ENCODE data around the gene VMAC.

Gene VMAC

GRCh38 chr19:5953030-5953589, 48.4 kb downstream of the VMAC start:
- DNase-seq (ENCODE audit: low spot score) = no peak

GRCh38 chr19:5953680-5954213, 49.1 kb downstream of the VMAC start:
- no peak for DNase-seq (ENCODE audit: low spot score)

- no peak for DNase-seq (ENCODE audit: low spot score)
Observed at GRCh38 chr19:5954293-5954692, 49.6 kb downstream of the VMAC start.

- no peak for DNase-seq (ENCODE audit: low spot score)
Observed at GRCh38 chr19:5955636-5955935, 50.9 kb downstream of the VMAC start.

GRCh38 chr19:5956323-5956722, 51.7 kb downstream of the VMAC start:
- DNase-seq (ENCODE audit: low spot score) = no peak

- no peak for DNase-seq (ENCODE audit: low spot score)
Observed at GRCh38 chr19:5956728-5957127, 52.1 kb downstream of the VMAC start.

GRCh38 chr19:5957170-5957569, 52.5 kb downstream of the VMAC start:
- no peak for DNase-seq (ENCODE audit: low spot score)

- no peak for DNase-seq (ENCODE audit: low spot score)
Observed at GRCh38 chr19:5958074-5958850, 53.6 kb downstream of the VMAC start.

GRCh38 chr19:5958851-5959122, 54.1 kb downstream of the VMAC start:
- no peak for DNase-seq (ENCODE audit: low spot score)

- DNase-seq (ENCODE audit: low spot score) = no peak
Observed at GRCh38 chr19:5959260-5960004, 54.8 kb downstream of the VMAC start.
